Choroid plexus epithelial cell (primary cell): ENCODE data around the gene MT1M.

ENCODE experiments used
- DNase-seq: peaks from one replicate; pipeline ENCODE4 v3.0.0-alpha.2; 2010; ENCODE audit warnings: low read depth
- H3K4me3 ChIP-seq: 2 replicates; pipeline ENCODE4 v1.5.1; 2011; ENCODE audit warnings: low read depth, mild to moderate bottlenecking, control low read depth, low read length, moderate library complexity
- CTCF ChIP-seq: conservative IDR thresholded peaks from 2 replicates; pipeline ENCODE4 v1.5.1; 2011; ENCODE audit warnings: low read depth, mild to moderate bottlenecking, control low read depth, inconsistent platforms, low read length, moderate library complexity

MT1M gene

GRCh38 chr16:56604966-56605365 is 27.5 kb upstream of the MT1M start:
- no peak for DNase-seq
- no peak overlapping the region for H3K4me3 ChIP-seq
- no peak for TF ChIP-seq CTCF

GRCh38 chr16:56605475-56605874 is 27.0 kb upstream of the MT1M start:
- no peak for TF ChIP-seq CTCF
- no peak overlapping the region for H3K4me3 ChIP-seq
- DNase-seq, result no peak

- TF ChIP-seq CTCF, result no peak
- no peak for DNase-seq
- no peak overlapping the region for H3K4me3 ChIP-seq
Observed at GRCh38 chr16:56606071-56606475, 26.4 kb upstream of the MT1M start.

- DNase-seq, result peak; percentile 96
Observed at GRCh38 chr16:56606476-56607108, 25.9 kb upstream of the MT1M start.

GRCh38 chr16:56607109-56607618 is 25.3 kb upstream of the MT1M start:
- no peak for TF ChIP-seq CTCF
- H3K4me3 ChIP-seq, result peak overlapping the region; percentile 7
- peak; percentile 98 for DNase-seq

More at GRCh38 chr16:56606476-56607108, 25.9 kb upstream of the MT1M start:
- no peak for TF ChIP-seq CTCF
- peak overlapping the region; percentile 7 for H3K4me3 ChIP-seq

GRCh38 chr16:56607675-56608042 is 24.8 kb upstream of the MT1M start:
- no peak for TF ChIP-seq CTCF
- H3K4me3 ChIP-seq, result no peak overlapping the region
- no peak for DNase-seq
